ENCODE measurements around the gene ADAMTS2. TPM values are rescaled to one million over a fixed set of nuclear protein-coding genes. Genes with fewer than 3 reads are reported as not detected.

ADAMTS2 gene
- total and polyA plus RNA-seq, 2 of the 8 experiments (the other 6 are each of a cell fraction or from before 2014, with no cell fraction given) = 6.6 to 7.3 TPM

DNA sequence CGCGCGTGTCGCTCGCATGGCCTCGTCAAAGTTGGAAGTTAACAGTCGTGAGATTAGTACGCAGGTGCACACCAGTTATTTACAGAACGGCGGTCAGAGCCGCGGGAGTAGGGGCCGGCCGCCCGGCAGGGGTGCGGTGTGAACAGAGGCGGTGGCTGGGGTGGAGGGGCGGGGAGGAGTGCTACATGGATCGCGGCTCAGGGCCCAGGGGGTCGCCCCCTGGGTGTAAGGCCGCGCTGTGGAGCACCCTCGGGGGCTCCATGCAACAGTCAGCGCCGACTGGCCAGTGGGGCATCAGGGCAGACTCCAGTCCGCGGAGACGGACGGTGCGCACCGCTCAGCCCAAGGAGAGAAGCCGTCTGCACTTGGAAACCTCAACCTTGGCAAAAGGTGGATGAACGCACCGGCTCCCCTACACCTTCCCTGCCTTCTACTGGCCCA lies 224.8 kb downstream of the ADAMTS2 start:
- Histone ChIP-seq H3K4me2 (ENCODE audit: insufficient read depth in 1 of 2, low read depth in 2 of 2, low read length in 2 of 2) (no peak overlapping the region), H3K79me2 (ENCODE audit: control insufficient read depth in 1 of 2, insufficient read depth in 2 of 2, low read length in 2 of 2) (no peaks in the 10 kb centered on the region), H3K56ac (replicated peaks; ENCODE audit: insufficient read length, low read depth, low read length) (no peak overlapping the region), H3K27me3 (replicated peaks in 1 of 4; ENCODE audit: control insufficient read depth in 3 of 4, extremely low read depth in 1 of 4, insufficient read depth in 3 of 4, low read length in 3 of 4) (no peaks in the 10 kb centered on the region), H2BK5ac (ENCODE audit: low read depth, low read length) (no peak overlapping the region), H4K5ac (ENCODE audit: insufficient read length, low read depth, low read length) (no peak overlapping the region), H3K4me3 (ENCODE audit: extremely low read depth in 1 of 4, insufficient read depth in 2 of 4, low read depth in 3 of 4, low read length in 4 of 4) (no peak overlapping the region), H3K9ac (replicated peaks in 1 of 4; ENCODE audit: extremely low read depth in 1 of 4, low read depth in 3 of 4, low read length in 3 of 4) (no peak overlapping the region), H2BK120ac (replicated peaks; ENCODE audit: low read depth, low read length) (no peak overlapping the region), H4K8ac (ENCODE audit: extremely low read depth, insufficient read depth, low read length) (no peak overlapping the region; the same call in 1 of the 2 replicates), H2BK20ac (ENCODE audit: low read length) (no peak overlapping the region), H3K14ac (ENCODE audit: insufficient read length) (no peak overlapping the region), H2AFZ (ENCODE audit: low read length) (no peak overlapping the region), H2BK15ac (ENCODE audit: low read length) (no peak overlapping the region), H3K4me1 (replicated peaks in 1 of 4; ENCODE audit: control insufficient read depth in 3 of 4, insufficient read depth in 4 of 4, low read length in 3 of 4) (no peaks in the 10 kb centered on the region), H2AK5ac (ENCODE audit: low read depth, low read length) (no peak overlapping the region), H3K79me1 (ENCODE audit: low read depth, low read length) (no peaks in the 10 kb centered on the region), H3K27ac (ENCODE audit: low read depth, low read length) (no peak overlapping the region), H3K9me3 (ENCODE audit: insufficient read depth in 2 of 2, low read depth in 1 of 2, low read length in 1 of 2) (peaks cover 43 to 86% of the 10 kb centered on the region in 2 experiments), H3K4ac (replicated peaks; ENCODE audit: insufficient read length, low read depth, low read length) (no peak overlapping the region), H3K18ac (ENCODE audit: extremely low read depth, low read length) (no peak overlapping the region), H4K20me1 (replicated peaks in 1 of 2; ENCODE audit: control insufficient read depth in 1 of 2, insufficient read depth in 2 of 2, low read length in 2 of 2) (no peaks in the 10 kb centered on the region), H2BK12ac (ENCODE audit: low read depth, low read length) (no peak overlapping the region), H3K23ac (ENCODE audit: insufficient read length) (no peak overlapping the region), H4K91ac (replicated peaks; ENCODE audit: insufficient read length, low read length) (no peak overlapping the region), H3K23me2 (ENCODE audit: low read depth, low read length) (no peaks in the 10 kb centered on the region), H3K36me3 (ENCODE audit: control insufficient read depth in 2 of 4, insufficient read depth in 4 of 4, low read length in 3 of 4) (0 out of 8 replicates have a peak, but pooled peaks cover 0 to 2% (median 0%) of the 10 kb centered on the region in 4 experiments)
- FAIRE-seq (no peak), DNase-seq (ENCODE audit: low read depth in 1 of 2, low spot score in 2 of 2) (no peak)
- WGBS, 2 experiments (ENCODE audit: extremely low coverage in 1 of 2, insufficient coverage in 1 of 2, insufficient read length in 1 of 2, insufficient replicate concordance in 2 of 2, low coverage in 1 of 2, low lambda C conversion rate in 2 of 2, missing lambda C conversion rate in 1 of 2) = 91% methylated on average over 32 of the region's 35 CpGs; no CpG with 5 or more reads in 1 of the 2 experiments
- POLR2A ChIA-PET (ENCODE audit: partially characterized antibody) = no interaction called here
- CTCF ChIA-PET (ENCODE audit: partially characterized antibody) = no interaction called here
- TF ChIP-seq CHD1 (IDR thresholded peaks at IDR 0.05; ENCODE audit: low read depth, low read length) (no peak), MAFK (IDR thresholded peaks at IDR 0.05; ENCODE audit: low read depth, low read length) (no peak)
